ENCODE data around the gene GBE1. TPM values are rescaled to one million over a fixed set of nuclear protein-coding genes. Genes with fewer than 3 reads are reported as not detected.

The GBE1 gene
- total and polyA plus RNA-seq, 12 donors: 16.0 to 104 (median 82.4) TPM

DNA sequence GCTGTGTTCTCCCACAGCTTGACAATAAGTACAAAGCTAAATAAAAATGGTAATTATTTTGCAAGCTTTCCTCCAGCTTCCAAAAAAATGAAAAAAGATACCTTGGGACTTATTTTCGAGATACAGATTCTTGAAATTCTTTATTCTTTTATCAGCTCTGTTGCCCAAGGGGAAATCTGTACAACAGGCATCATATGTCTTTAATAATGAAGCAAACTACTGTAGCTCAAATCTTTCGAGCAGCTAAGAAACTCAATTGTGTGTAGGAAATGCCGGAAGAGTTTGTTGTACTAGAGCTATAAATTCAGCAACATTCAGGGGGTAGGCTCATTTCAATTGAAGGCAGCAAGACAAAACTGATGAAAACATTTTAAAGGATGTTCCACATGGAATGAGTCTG lies 297.7 kb downstream of the GBE1 start:
- TF ChIP-seq, protein P1, sequence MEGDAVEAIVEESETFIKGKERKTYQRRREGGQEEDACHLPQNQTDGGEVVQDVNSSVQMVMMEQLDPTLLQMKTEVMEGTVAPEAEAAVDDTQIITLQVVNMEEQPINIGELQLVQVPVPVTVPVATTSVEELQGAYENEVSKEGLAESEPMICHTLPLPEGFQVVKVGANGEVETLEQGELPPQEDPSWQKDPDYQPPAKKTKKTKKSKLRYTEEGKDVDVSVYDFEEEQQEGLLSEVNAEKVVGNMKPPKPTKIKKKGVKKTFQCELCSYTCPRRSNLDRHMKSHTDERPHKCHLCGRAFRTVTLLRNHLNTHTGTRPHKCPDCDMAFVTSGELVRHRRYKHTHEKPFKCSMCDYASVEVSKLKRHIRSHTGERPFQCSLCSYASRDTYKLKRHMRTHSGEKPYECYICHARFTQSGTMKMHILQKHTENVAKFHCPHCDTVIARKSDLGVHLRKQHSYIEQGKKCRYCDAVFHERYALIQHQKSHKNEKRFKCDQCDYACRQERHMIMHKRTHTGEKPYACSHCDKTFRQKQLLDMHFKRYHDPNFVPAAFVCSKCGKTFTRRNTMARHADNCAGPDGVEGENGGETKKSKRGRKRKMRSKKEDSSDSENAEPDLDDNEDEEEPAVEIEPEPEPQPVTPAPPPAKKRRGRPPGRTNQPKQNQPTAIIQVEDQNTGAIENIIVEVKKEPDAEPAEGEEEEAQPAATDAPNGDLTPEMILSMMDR (IDR thresholded peaks at IDR 0.05): no peak
- TF ChIP-seq POLR2A (IDR thresholded peaks at IDR 0.05): no peak
- WGBS, 4 donors: 77 to 84% (median 78%) methylated on average over 3 of the region's 3 CpGs
- intact Hi-C loops (cut with DNase I): no loop called here
- H3K4me3 ChIP-seq: no peak overlapping the region
- no peak overlapping the region for H3K27ac ChIP-seq
- no peaks in the 10 kb centered on the region for H3K4me1 ChIP-seq (replicated peaks in 1 of 2)
- no peaks in the 10 kb centered on the region for H3K36me3 ChIP-seq (replicated peaks in 1 of 2)
- no peak for DNase-seq
- no peaks in the 10 kb centered on the region for H3K9me3 ChIP-seq (replicated peaks in 1 of 3)
- no peaks in the 10 kb centered on the region for H3K27me3 ChIP-seq

DNA sequence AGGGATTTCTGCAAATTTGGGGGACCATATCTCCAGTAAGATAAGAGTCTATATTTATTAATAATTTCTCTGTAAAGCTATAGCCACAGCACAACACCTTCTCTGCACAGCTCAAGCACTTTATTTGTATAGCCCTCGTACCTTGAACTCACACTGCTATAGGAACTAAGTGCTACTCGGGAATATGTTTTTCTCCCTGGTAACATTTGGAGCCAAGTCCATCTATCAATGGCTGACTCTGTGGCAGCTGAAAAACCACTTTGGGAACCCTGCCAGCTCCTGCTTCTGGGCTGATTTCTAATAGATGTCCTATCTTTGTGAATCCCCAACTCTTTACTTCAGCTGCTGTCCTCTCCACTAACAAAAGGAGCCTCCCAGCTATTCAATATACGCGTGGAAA lies 298.5 kb downstream of the GBE1 start:
- no peaks in the 10 kb centered on the region for H3K4me1 ChIP-seq (replicated peaks in 1 of 2)
- H3K36me3 ChIP-seq (replicated peaks in 1 of 2): no peaks in the 10 kb centered on the region
- TF ChIP-seq POLR2A (IDR thresholded peaks at IDR 0.05): no peak
- TF ChIP-seq, protein P1 (IDR thresholded peaks at IDR 0.05): no peak
- H3K4me3 ChIP-seq: no peak overlapping the region
- no peak overlapping the region for H3K27ac ChIP-seq
- intact Hi-C loops (cut with DNase I): no loop called here
- 48 to 65% (median 50%) methylated on average over 4 of the region's 4 CpGs for WGBS, 4 donors
- H3K27me3 ChIP-seq: no peaks in the 10 kb centered on the region
- no peaks in the 10 kb centered on the region for H3K9me3 ChIP-seq (replicated peaks in 1 of 3)
- peak in 4 of 7 donors; percentile 33 to 71 (median 56) for DNase-seq

DNA sequence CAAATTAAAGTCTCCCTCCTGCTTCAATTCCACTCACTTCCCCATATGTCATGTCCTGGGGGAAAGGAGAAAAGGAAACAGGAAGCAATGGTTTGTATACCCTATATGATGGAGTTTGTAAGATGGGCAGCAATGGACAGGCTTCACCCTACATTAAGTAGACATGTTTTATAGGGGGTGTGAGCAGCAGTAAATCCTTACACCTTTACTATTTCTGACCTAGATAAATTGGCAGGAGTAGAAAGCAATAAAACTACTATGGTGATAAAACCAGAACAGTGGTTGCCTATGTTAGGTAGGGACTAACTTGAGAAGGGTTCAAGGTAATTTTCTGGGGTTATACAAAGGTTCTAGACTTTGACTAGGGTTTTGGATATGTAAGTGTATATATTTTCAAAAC lies 301.7 kb downstream of the GBE1 start:
- no peak for TF ChIP-seq POLR2A (IDR thresholded peaks at IDR 0.05)
- TF ChIP-seq, protein P1 (IDR thresholded peaks at IDR 0.05): no peak
- Histone ChIP-seq H3K4me3 (no peak overlapping the region), H3K27me3 (no peaks in the 10 kb centered on the region), H3K36me3 (replicated peaks in 1 of 2) (no peaks in the 10 kb centered on the region), H3K9me3 (replicated peaks in 1 of 3) (no peaks in the 10 kb centered on the region), H3K4me1 (replicated peaks in 1 of 2) (no peaks in the 10 kb centered on the region), H3K27ac (no peak overlapping the region)
- DNase-seq: no peak
- intact Hi-C loops (cut with DNase I): no loop called here

DNA sequence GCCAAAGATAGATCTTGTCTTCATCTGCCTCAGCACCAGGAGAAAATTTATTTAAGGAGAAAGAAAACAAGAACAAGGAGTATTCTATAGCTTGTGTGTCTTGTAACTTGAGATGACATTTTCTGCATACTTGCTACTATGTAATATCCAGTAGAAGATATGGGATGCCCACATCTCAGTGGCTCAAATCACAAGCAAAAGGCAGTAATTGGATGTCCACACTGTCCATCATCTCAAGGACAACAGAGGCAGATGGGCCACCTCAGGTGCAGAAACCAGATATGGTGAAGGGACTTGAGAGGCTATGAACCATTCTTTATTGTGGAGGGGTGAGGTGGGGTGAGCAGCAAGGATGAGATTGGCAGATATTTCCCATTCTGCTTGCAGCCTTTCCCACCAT lies 309.0 kb downstream of the GBE1 start:
- DNase-seq: no peak
- no peaks in the 10 kb centered on the region for H3K4me1 ChIP-seq (replicated peaks in 1 of 2)
- no peak overlapping the region for H3K4me3 ChIP-seq
- H3K27ac ChIP-seq: no peak overlapping the region
- no peaks in the 10 kb centered on the region for H3K36me3 ChIP-seq (replicated peaks in 1 of 2)
- intact Hi-C loops (cut with DNase I): no loop called here
- H3K27me3 ChIP-seq: no peaks in the 10 kb centered on the region
- TF ChIP-seq, protein P1 (IDR thresholded peaks at IDR 0.05): no peak
- TF ChIP-seq POLR2A (IDR thresholded peaks at IDR 0.05): no peak
- H3K9me3 ChIP-seq (replicated peaks in 1 of 3): no peaks in the 10 kb centered on the region

Measured in adrenal gland (tissue), 12 donors.